ENCODE data around the gene IL19.

DNA sequence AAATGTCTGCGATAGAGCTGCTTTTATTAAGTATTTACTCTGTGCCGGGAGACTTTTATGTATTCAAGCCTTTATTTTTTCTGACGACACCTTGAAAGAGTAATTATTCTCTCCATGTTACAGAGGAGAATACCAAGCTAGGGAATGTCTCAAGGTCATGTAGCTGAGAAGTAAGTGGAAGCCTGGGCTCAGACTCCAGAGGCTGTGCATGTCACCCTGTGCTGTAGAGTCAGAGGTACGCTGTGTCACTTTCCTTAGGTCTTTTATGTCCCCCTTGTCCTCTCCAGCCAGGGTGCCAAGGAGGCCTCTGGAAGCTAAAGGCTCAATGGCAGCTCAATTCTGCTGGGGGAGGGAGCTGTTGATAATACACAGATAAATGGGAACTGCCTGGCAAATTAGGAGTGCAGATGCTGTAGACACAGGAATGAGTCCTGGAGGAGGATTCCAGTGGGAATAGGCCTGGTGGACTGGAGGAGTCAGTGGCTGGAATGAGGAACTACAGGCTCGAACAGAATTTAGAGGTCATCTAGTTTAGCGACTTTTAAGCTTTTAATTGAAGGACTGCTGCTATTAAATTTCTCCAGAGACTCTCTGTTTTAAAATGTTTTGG lies 9.3 kb upstream of the IL19 start:
- TF ChIP-seq CTCF (IDR thresholded peaks at IDR 0.05) (peak in 1 of 4 experiments; percentile 27), POLR2A (IDR thresholded peaks at IDR 0.05) (no peak)

Data from uterus (tissue), 2 donors.